HFFc6 (cell line): ENCODE results near the gene PRAMEF9. TPM values are rescaled to one million over a fixed set of nuclear protein-coding genes. Genes with fewer than 3 reads are reported as not detected.
"Not testable (repeated sequence)": the region's sequence is repeated elsewhere in the genome, so short reads cannot be mapped to it uniquely, and the experiment has no call there.

Experiments
- DNase-seq: peaks from one replicate; pipeline ENCODE4 v3.0.0-alpha.2; 2018
- H3K27ac Mint-ChIP-seq: 2 replicates; pipeline ENCODE4 v1.8.0; 2020; ENCODE audit warnings: mild to moderate bottlenecking, mixed read lengths
- H3K27me3 Mint-ChIP-seq: 2 replicates; pipeline ENCODE4 v1.8.0; 2021; ENCODE audit warnings: mild to moderate bottlenecking, moderate library complexity, mixed read lengths; ENCODE audit not compliant: insufficient read depth
- H3K36me3 Mint-ChIP-seq: 2 replicates; pipeline ENCODE4 v1.8.0; 2021; ENCODE audit warnings: low read depth, mixed read lengths
- H3K4me1 Mint-ChIP-seq: 2 replicates; pipeline ENCODE4 v1.8.0; 2020; ENCODE audit warnings: low read depth, mixed read lengths
- H3K4me3 Mint-ChIP-seq: 2 replicates; pipeline ENCODE4 v1.8.0; 2020; ENCODE audit warnings: mild to moderate bottlenecking, moderate library complexity, mixed read lengths
- H3K9me3 Mint-ChIP-seq: 2 replicates; pipeline ENCODE4 v1.8.0; 2020; ENCODE audit warnings: mild to moderate bottlenecking, mixed read lengths
- CTCF ChIP-seq: fragments of 200-600 bp; sonication (generic); IDR thresholded peaks from 2 replicates; pipeline ENCODE4 v1.5.0; 2021; ENCODE audit warnings: antibody characterized with exemption, mild to moderate bottlenecking
- long read RNA-seq: library from polyadenylated mRNA; unstranded; transcript quantifications from one replicate; pipeline ENCODE4 v2.0.0, GENCODE V29; 2019
- total RNA-seq, 6 experiments: library from RNA; stranded (reverse); fragmentation: NEBNext Ultra II Directional; extraction: Animal tissue kit (Norgen Biotek cat#: 25700); gene quantifications; 2 replicates in 1 of 6; 3 replicates in 5 of 6; pipeline ENCODE4 v1.2.3, GENCODE V29; 2021

The PRAMEF9 gene
- not detected for total RNA-seq
- long read RNA-seq = 0 reads

- H3K27ac Mint-ChIP-seq, DNase-seq, H3K4me1 Mint-ChIP-seq, H3K4me3 Mint-ChIP-seq, H3K36me3 Mint-ChIP-seq, H3K27me3 Mint-ChIP-seq: not testable (repeated sequence)
- H3K9me3 Mint-ChIP-seq = peaks cover 12% of the 10 kb centered on the region
These were observed at the start of gene PRAMEF9 for GRCh38 chr1:13171548-13171947. TSS of gene PRAMEF9 (plus strand) at chr1:13171848. CDS start at chr1:13175281, 3,433 bp downstream.

GRCh38 chr1:13155909-13156308 is 15.7 kb upstream of the PRAMEF9 start, which contains the start of gene PRAMEF26:
TSS of gene PRAMEF26 (minus strand) at chr1:13156009. CDS start at chr1:13153095, 2,914 bp downstream.
- not testable (repeated sequence) for H3K9me3 Mint-ChIP-seq, H3K27me3 Mint-ChIP-seq, DNase-seq, H3K4me1 Mint-ChIP-seq, H3K27ac Mint-ChIP-seq, H3K4me3 Mint-ChIP-seq, H3K36me3 Mint-ChIP-seq

GRCh38 chr1:13165531-13165930 is 6.1 kb upstream of the PRAMEF9 start, which contains the start of gene HNRNPCL4:
TSS of gene HNRNPCL4 (minus strand) at chr1:13165631. CDS start at chr1:13165467, 164 bp downstream.
- H3K27me3 Mint-ChIP-seq, H3K4me3 Mint-ChIP-seq: not testable (repeated sequence)

GRCh38 chr1:13201309-13201708 is 29.7 kb downstream of the PRAMEF9 start, which contains the start of gene PRAMEF13:
TSS of gene PRAMEF13 (minus strand) at chr1:13201409. CDS start at chr1:13199589, 1,820 bp downstream.
- H3K27ac Mint-ChIP-seq = not testable (repeated sequence)

More at GRCh38 chr1:13165531-13165930, 6.1 kb upstream of the PRAMEF9 start, which contains the start of gene HNRNPCL4:
- H3K36me3 Mint-ChIP-seq, H3K4me1 Mint-ChIP-seq, H3K27ac Mint-ChIP-seq, DNase-seq, H3K9me3 Mint-ChIP-seq: not testable (repeated sequence)

GRCh38 chr1:13208712-13209111 is 37.1 kb downstream of the PRAMEF9 start:
- not testable (repeated sequence) for DNase-seq, H3K27me3 Mint-ChIP-seq, H3K4me1 Mint-ChIP-seq, H3K4me3 Mint-ChIP-seq, H3K36me3 Mint-ChIP-seq, H3K27ac Mint-ChIP-seq, H3K9me3 Mint-ChIP-seq

More at GRCh38 chr1:13201309-13201708, 29.7 kb downstream of the PRAMEF9 start, which contains the start of gene PRAMEF13:
- H3K9me3 Mint-ChIP-seq, H3K4me1 Mint-ChIP-seq, H3K4me3 Mint-ChIP-seq, H3K36me3 Mint-ChIP-seq, H3K27me3 Mint-ChIP-seq, DNase-seq: not testable (repeated sequence)

GRCh38 chr1:13216619-13217018 is 45.0 kb downstream of the PRAMEF9 start:
- not testable (repeated sequence) for H3K36me3 Mint-ChIP-seq, H3K9me3 Mint-ChIP-seq, H3K4me3 Mint-ChIP-seq, DNase-seq, H3K27ac Mint-ChIP-seq, H3K4me1 Mint-ChIP-seq, H3K27me3 Mint-ChIP-seq

GRCh38 chr1:13219203-13219602 is 47.6 kb downstream of the PRAMEF9 start:
- DNase-seq, H3K27me3 Mint-ChIP-seq, H3K27ac Mint-ChIP-seq, H3K9me3 Mint-ChIP-seq, H3K4me3 Mint-ChIP-seq, H3K36me3 Mint-ChIP-seq, H3K4me1 Mint-ChIP-seq: not testable (repeated sequence)

- H3K9me3 Mint-ChIP-seq = peaks cover 26% of the 10 kb centered on the region
- H3K4me3 Mint-ChIP-seq, H3K27me3 Mint-ChIP-seq, H3K36me3 Mint-ChIP-seq, DNase-seq, H3K4me1 Mint-ChIP-seq, H3K27ac Mint-ChIP-seq: not testable (repeated sequence)
These were observed 51.1 kb downstream of the PRAMEF9 start for GRCh38 chr1:13222788-13223187.

- Mint-ChIP-seq H3K4me1 (no peaks in the 10 kb centered on the region), H3K4me3 (no peak overlapping the region), H3K9me3 (peaks cover 41% of the 10 kb centered on the region), H3K36me3 (peaks cover 5% of the 10 kb centered on the region), H3K27ac (no peak overlapping the region), H3K27me3 (peaks cover 2% of the 10 kb centered on the region)
- no peak for TF ChIP-seq CTCF
- DNase-seq = no peak
These were observed 52.9 kb downstream of the PRAMEF9 start for GRCh38 chr1:13224480-13225060.

GRCh38 chr1:13225675-13226204 is 54.1 kb downstream of the PRAMEF9 start, which contains the start of gene PRAMEF18:
TSS of gene PRAMEF18 (minus strand) at chr1:13226154. CDS start at chr1:13226106, 48 bp downstream.
- not testable (repeated sequence) for H3K4me1 Mint-ChIP-seq, H3K27me3 Mint-ChIP-seq, H3K4me3 Mint-ChIP-seq, H3K36me3 Mint-ChIP-seq, DNase-seq, H3K27ac Mint-ChIP-seq
- peaks cover 50% of the 10 kb centered on the region for H3K9me3 Mint-ChIP-seq

GRCh38 chr1:13227271-13228055 is 55.8 kb downstream of the PRAMEF9 start:
- not testable (repeated sequence) for H3K36me3 Mint-ChIP-seq, H3K27ac Mint-ChIP-seq, H3K4me3 Mint-ChIP-seq, DNase-seq, H3K4me1 Mint-ChIP-seq, H3K27me3 Mint-ChIP-seq
- peaks cover 62% of the 10 kb centered on the region for H3K9me3 Mint-ChIP-seq
